HG03025 (cell line): Measurements from ENCODE around the gene GNAI1.

ENCODE experiments used
- ATAC-seq: cut with Tn5 transposase; IDR thresholded peaks from one replicate; pipeline ENCODE4 v1.9.1; 2021; ENCODE audit warnings: mild to moderate bottlenecking, moderate library complexity; ENCODE audit not compliant: unreplicated experiment, low FRiP score

GNAI1 gene

DNA sequence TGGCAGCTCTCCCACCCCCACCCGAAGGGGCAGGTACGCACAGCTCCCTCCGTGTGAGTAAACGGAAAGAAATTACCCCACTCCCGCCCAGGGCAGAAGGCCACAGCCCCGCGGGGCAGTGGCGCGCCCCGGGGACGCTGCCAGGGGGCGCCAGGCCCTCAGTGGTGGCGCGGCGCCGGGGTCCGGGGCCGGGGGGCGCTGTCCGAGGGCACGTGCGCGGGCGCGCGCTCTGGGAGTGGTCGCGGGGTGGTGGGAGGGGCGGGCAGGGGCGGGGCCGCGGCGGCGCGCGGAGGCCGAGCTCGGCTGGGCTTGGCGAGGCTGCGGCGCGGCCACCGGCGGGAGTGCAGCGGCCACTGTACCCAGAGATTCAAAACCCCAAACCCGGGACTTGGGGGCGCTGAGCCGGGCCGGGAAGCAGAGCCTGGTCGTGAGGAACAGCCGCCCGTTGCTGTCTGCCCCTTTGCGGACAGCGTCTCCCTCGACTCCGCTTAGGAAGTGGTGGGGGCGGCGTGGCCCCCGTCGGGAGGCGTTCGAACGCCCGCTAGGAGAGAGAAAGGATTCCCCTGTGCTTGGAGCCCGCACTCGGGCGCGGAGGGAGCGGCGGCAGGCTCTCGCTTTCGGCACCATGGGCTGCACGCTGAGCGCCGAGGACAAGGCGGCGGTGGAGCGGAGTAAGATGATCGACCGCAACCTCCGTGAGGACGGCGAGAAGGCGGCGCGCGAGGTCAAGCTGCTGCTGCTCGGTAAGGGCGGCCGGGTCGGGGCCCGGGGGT, at the start of gene GNAI1:
GNAI1 (plus strand) TSS at position 296 of the 773 bp plus-strand sequence; CDS start at position 626, 330 bp downstream.
- no peak for ATAC-seq

DNA sequence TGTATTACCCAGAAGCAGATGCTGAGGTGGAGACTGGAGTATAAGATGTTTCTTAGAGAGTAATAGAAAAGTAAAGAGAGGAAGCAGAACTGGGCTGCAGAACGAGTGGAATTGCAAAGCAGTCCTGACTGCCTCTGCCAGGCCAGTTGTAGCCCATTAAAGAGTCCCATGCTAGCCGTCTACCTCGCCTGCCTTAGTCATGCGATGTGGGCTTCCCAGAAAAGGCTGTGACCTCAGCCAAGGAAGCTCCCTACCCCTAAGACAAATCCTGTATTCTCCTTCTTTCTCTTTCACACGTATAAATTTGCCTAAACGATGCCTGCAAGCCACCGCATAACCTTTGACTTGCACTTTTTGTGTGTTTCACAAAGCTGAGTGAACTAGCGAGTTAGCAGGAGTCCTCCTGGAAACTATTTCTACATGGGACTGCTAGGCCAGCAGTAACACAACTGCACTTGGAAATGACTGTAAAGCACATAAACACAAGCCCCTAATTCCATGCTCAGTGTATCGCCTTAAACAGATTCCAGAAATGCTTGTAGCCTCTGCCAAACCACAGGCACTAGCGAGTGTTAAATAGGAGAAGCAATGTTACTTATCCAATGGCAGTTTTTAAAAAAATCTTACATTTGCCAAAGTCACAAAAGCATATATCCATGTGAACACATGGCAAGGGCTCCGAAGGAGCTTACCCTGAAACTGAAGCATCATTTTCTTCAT, 47.4 kb upstream of the GNAI1 start:
- no peak for ATAC-seq

DNA sequence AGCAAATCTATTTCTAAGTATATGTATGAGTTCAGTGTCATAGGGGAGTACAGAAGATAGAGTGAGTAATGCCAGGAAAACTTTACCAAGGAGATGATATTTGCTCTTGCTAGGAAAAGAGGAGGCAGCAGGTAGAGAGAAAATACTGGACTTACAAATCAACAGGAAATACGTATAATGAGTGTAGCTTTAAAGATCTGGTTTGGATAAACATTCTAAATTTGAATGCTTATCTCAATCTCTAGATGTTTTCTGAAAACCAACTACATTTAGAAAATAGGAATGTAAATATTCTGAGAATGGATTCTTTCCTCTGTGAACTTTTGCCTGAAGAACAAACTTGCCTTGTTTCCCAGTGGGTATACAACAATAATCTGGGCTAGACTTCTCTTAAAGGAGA, 46.9 kb upstream of the GNAI1 start:
- no peak for ATAC-seq

DNA sequence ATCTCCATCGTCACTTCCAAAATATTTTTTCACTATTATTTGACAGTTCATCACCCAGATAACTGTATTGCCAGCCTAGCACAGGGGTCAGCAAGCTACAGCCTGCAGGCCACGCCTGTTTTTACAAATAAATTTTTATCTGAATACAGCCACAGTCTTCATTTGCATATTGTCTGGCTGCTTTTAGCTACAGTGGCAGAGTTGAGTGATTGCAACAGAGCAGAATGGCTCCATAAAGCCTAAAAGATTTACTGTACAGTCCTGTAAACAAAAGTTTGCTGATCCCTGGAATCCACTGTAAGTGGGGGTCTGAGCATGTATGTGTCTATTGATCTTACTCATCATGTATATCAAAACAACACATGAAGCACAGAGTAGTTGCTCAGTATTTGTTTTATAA, 45.9 kb upstream of the GNAI1 start:
- ATAC-seq: no peak

DNA sequence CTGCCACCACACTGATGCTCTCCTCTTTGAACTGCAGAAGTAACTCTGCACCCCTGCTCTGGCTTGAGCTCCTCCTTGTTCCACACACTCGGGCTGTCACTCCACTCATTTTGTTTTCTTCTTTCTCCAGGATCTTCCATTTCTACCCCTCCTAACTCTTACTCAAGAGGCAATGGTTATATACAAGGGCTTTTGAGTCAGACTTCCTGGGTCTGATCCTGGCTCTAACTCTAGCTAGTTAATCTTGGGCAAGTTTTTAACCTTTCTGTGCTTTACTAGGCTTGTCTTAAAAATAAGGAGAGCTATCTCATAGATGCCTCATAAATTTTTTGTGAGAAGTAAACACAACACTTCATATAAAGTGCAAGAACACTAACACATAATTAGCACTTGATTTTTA, 45.3 kb upstream of the GNAI1 start:
- no peak for ATAC-seq

DNA sequence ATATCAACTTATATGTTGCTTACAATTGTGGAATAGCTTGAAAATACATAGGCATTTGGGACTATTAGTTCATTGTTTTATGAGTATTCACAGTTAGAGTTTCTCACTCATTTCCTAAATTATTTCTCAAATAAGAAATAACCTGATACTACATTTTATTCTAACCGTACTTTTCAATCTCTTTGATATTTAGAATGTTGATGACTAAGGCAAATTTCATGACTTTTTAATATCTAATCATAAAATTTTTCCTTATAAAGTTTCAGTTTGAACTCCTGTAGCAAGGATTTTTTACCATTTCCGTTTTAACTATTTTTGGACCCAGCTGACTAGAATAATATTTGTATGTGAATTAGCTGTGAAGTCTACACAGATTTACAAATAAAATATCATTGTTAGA, 41.3 kb upstream of the GNAI1 start:
- no peak for ATAC-seq

DNA sequence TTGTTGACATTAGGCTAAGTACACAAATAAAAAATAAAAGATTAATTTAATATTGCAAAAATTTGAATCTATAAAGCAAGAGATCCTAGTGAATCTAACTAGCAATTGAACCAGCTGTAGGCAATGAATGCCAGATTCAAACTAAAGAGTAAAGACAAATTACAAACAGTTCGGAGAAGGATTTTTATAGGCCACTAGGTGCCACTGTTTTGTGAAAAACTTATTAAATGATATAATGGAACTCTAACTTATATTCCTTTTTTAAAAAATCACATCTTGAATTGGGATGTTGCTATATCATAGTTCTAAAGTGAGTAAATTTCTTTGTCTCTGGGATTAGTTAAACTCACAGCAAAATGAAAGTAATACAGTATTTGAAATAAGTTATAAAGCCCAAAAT, 39.1 kb upstream of the GNAI1 start:
- no peak for ATAC-seq

DNA sequence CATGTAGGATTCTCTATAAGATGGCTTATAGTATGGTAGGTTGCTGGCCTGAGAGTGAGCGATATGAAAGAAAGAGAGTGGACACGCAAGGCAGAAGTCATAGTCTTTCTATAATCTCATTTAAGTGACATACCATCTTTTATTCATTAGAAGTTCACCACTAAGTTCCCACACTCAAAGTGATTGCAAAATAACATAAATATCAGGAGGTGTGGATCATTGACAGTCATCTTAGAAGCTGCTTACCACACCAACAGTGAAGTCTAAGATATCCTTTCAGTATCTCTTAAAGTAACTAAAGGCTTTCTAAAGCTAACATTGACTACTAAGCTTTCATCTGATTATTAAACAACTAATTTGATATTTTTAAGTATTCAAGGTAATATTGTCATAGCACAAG, 36.9 kb upstream of the GNAI1 start:
- no peak for ATAC-seq

DNA sequence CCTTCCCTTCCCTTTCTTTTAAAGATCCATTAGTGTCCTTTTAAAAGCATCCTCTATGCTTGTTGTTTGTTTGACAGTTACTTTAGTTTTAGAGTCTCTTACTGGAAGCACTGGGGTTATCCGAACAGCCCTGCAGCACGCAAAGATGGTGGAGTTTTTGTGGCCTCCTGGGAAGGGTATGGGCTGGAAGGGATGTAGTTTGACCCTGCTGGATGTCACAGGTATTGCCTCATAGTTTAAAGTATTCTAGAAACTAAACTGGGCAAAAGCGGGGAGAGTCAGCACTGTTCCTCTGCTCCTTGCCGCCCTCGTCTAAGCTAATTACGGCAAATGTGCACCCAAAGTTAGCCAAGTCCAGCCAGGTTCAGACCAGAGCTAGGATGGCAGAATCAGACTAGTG, 35.8 kb upstream of the GNAI1 start:
- ATAC-seq: no peak

DNA sequence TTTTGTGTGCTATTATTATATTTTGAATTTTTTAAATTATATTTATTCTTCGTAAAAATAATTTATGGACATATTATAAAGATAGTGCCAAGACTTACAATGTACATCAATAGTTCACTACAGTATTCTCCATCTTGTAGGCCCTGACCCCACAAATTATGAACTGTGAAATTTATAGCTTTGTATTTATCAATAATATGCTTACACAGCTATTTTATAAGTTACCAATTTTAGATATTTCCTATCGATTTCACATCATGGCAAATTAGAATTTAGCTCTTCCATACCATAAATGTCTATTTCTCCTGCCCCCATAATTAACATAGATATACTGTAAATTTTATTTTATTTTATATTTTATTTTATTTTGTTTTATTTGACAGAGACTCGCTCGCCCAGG, 34.4 kb upstream of the GNAI1 start:
- no peak for ATAC-seq

DNA sequence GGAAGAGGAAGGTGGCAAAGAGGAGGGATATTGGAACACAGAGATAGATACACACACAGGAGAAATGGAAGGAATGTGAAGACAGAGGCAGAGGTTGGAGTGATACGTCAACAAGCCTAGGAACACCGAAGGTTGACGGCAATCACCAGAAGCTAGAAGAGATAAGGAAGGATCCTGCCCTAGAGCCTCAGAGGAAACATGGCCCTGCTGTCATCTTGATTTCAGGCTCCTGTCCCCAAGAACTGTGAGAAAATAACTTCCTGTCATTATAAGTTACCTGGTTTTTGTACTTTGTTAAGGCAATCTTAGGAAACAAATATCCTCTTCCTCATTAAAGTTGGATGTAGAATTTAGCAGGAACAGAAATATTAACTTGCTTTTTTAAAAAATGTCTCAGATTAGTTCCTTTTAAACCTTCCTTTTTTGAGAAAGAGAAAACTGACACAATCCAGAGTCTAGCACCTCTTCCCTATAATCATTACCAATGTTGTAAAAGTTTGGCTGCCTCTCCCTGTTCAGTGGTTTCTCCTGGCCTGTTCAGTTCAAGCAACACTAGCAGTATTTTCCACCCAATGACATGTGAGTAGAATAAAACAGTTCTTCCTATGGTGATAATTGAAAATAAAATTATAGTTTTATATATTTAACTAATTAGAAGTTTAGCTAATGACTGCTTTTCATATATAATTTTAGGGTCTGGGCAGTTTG, 28.8 kb upstream of the GNAI1 start:
- no peak for ATAC-seq

DNA sequence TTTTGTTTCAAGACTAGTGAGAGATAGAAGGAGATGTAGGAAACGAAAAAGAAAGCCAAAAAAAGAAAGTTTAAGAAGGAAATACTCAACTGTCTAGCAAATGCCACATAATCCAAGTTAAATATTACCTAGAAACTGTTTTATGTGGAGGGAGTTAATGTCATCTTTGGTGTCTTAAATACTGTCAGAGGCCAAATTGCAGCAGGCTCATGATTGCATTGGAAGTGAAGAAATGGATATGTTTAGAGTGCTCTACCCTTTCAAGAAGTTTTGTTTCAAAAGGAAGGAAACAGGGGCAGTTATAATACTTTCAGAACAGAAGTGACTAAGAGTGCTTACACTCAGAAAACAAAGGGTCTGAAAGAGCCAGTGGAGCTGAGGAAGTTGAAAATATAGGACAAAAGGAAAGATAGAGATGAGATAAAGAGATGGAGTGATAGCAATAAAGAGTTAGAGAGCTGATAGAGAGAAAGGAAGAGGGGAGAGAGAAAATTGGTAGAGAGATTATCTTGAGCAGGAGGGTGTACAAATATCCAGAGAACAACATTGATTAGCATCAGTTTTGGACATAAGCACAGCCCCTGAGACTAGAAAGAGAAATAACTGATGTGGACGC, 28.0 kb upstream of the GNAI1 start:
- ATAC-seq: no peak

DNA sequence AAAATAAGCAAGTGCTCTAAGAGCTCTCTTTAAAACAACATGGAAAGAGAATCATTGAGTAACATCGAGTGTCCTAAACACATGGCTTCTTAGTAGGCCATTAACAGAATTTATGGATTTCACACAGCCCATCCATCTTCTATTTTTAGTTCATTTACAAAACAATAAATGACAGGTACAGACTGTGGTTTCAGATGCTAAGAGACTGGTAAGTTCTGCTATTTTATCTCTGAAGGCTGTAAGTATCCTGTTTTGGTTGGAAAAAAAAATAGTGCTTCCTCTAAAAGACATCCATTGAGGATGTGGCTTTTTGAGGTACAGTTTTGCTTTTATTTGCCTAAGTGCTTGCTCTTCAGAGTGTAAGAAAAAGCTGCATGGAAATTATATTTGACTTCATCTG, 27.4 kb upstream of the GNAI1 start:
- no peak for ATAC-seq

DNA sequence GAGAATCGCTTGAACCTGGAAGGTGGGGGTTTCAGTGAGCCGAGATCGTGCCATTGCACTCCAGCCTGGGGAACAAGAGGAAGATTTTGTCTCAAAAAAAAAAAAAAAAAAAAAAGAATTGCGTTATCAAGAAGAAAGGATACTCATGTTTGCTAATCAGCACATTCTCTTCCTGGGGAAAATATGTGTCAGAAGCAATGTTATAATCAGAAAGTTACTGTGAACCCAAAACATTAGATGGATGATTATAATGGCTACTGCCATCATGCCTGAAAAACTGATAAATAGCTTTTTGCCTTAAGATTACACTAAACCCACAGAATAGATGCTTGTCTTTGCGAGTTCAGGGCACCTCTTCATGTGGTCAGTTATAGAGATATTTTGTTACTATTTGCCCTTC, 24.3 kb upstream of the GNAI1 start:
- no peak for ATAC-seq

DNA sequence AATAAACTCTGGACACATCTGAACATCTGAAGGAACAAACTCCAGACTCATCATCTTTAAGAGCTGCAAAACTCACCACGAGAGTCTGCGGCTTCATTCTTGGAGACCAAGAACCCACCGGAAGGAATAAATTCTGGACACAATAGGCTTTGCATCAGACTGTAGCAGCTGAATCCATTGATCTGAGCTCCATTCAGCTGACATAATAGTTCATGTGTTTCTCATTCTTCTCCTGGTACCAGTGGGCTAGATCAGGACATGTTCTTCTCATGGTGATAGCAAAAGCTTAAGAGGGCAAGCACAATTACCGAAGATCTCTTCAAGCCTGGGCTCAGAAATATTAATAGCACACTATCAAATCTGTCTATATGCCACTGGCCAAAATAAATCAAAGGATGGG, 20.5 kb upstream of the GNAI1 start:
- no peak for ATAC-seq

DNA sequence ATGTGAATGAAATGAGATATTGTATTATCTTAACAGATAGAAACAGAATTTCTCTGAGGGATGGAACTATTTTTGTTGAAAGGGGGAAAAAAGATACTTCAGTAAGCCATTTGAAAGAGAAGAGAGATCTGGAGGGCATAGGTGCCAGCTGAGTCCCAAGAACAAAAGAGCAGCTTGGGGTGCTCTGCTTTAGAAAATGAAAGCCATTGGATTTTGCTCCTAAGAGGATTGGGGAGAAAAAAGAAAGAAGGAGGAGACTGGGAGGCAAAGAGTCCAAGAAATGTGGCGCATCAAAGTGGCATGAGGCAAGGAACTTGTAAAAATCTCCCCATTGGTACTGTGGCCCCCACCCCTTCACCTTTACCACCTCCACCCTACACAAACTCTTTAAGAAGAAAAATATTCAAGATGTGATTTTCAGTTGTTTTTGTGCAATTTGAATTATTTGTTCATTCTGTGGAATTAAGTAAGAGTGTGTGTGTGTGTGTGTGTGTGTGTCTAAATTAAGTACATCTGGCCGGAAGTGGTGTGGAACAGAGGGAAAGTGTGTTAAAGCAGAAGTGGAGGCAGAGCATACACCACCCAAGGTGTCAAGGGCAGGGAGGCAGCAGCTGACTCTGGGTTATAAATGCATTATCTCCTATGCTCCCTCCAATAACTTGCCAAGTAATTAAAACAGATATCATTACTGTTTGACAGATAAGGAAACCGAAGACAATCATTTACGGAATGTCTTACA, 9.9 kb upstream of the GNAI1 start:
- no peak for ATAC-seq

DNA sequence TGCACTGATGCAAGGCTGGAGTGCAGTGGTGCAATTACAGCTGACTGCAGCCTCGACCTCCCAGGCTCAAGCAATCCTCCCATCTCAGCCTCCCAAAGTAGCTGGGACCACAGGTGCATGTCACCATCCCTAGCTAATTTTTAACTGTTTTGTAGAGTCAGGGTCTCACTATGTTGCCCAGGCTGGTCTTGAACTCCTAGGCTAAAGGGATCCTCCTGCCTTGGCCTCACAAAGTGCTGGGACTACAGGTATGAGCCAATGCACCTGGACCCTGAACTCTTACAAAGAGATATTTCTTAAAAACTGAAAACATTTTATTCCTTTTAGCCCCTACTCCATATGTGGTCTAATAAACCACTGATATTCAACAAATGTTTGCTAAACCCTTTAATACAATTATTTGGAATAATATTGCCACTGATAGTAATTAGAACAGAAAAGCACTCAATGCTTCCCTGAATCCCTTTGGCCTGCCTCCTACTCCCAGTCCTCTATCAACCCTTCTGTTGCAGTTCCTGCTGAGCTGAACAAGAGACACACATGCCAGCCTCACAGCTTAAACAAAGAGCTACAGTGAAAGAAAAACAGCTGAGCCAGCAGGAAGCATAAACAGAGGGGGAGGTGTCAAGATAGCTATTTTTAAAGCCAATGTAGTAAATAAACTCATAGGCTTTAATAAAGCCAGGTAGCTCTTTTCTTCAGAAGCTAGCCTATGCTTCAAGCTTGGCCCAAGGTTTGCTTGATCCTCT, 7.0 kb upstream of the GNAI1 start:
- ATAC-seq: no peak

DNA sequence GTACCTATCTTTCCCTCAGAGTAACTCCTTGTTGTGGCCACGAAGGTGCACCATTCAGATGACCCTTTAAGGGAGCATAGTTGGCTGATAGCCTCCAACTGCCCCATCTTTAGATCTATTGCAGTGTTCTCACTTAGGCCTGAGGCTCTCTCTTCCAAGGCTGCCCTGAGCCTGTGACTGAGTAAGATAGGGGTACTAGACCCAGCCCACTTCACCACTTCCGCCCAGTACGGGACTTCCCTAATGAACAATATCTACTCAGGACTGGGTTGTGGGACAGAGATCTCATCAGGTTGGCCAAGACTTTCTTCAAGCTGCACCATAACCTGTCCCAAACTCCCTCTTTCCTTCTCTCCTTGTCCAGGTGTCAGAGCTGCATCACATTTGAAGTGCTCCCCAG, 5.7 kb upstream of the GNAI1 start:
- ATAC-seq: no peak

DNA sequence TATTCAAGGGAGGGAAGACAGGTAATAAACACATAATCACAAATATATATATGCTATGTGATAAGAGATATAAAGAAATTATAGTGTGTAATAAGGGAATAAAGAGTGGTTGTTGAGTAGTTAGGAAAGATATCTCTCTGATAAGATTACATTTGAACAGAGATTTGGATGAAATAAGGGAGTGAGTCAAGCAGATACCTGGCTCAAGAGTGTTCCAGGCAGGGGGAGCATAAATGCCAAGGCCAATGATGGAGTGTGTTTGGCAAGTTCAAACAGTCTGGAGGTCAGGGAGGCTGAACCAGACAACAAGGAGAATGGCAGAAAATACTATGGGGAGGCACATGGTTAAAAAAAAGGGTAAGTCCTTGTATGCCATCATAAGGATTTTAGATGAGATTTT, 4.8 kb upstream of the GNAI1 start:
- ATAC-seq: no peak
